ENCODE measurements around the gene LNX1. TPM values are rescaled to one million over a fixed set of nuclear protein-coding genes. Genes with fewer than 3 reads are reported as not detected.

The LNX1 gene
- total RNA-seq, 2 experiments from 2014 or later = not detected

DNA sequence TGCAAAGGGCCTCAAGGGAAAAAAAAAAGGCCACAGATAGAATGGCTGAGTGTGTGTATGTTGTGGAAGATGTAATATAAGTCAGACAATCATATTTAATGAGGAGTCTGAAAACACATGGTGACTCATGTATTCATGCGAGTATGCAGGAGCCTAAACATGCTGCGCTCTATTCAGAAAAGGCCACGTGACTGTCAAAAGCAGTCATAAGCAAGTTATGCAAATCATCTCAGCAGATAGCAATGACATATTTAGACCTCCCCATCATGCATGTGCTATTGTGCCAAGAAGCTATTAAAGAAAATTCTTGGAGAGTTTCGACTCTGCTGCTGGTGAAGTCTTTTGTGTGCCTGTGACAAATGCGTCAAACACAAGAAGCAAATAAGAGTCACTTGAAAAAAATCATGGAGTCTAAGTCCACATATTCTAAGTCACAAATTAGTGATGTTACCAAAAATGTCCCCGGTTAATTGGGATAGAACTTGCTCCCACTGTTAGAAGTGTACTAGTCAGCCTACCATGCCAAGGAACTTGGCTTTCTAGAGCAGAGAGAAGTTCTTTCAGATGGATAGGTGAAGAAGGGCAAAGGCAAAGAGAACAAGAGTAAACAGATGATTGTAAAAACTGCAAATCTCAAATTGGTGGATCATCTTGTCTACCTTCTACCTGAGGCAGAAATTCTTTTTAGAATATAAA lies 5.0 kb downstream of the LNX1 start:
- H4K20me1 ChIP-seq (ENCODE audit: insufficient read depth, low read length) = no peaks in the 10 kb centered on the region
- intact Hi-C loops (cut with micrococcal nuclease; ENCODE audit: unreplicated experiment) = no loop called here
- H3K4me2 ChIP-seq (ENCODE audit: low read length) = no peak overlapping the region
- no peaks in the 10 kb centered on the region for H3K36me3 ChIP-seq (ENCODE audit: insufficient read depth, low read length)
- CTCF ChIA-PET (ENCODE audit: unreplicated experiment) = no interaction called here
- no peaks in the 10 kb centered on the region for H3K9me3 ChIP-seq (ENCODE audit: low read length)
- H2AFZ ChIP-seq (ENCODE audit: low read length) = no peak overlapping the region
- H3K4me3 ChIP-seq (ENCODE audit: low read depth, low read length, poor library complexity, severe bottlenecking) = no peak overlapping the region
- POLR2A ChIA-PET = no interaction called here
- no peak overlapping the region for H3K27ac ChIP-seq (ENCODE audit: low read depth, low read length, poor library complexity, severe bottlenecking)
- TF ChIP-seq EZH2phosphoT487 (IDR thresholded peaks at IDR 0.05; ENCODE audit: borderline replicate concordance, low read depth, low read length) = no peak
- TF ChIP-seq, protein P1, sequence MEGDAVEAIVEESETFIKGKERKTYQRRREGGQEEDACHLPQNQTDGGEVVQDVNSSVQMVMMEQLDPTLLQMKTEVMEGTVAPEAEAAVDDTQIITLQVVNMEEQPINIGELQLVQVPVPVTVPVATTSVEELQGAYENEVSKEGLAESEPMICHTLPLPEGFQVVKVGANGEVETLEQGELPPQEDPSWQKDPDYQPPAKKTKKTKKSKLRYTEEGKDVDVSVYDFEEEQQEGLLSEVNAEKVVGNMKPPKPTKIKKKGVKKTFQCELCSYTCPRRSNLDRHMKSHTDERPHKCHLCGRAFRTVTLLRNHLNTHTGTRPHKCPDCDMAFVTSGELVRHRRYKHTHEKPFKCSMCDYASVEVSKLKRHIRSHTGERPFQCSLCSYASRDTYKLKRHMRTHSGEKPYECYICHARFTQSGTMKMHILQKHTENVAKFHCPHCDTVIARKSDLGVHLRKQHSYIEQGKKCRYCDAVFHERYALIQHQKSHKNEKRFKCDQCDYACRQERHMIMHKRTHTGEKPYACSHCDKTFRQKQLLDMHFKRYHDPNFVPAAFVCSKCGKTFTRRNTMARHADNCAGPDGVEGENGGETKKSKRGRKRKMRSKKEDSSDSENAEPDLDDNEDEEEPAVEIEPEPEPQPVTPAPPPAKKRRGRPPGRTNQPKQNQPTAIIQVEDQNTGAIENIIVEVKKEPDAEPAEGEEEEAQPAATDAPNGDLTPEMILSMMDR (conservative IDR thresholded peaks at IDR 0.05; ENCODE audit: low read length) = no peak
- H3K4me1 ChIP-seq (ENCODE audit: insufficient read depth, low read length, poor library complexity, severe bottlenecking) = no peaks in the 10 kb centered on the region
- no TSS peak for BruUV-seq (replicated peaks)
- H3K9me2 ChIP-seq (ENCODE audit: insufficient read depth, low read length) = no peaks in the 10 kb centered on the region
- H3K79me2 ChIP-seq (ENCODE audit: insufficient read depth, low read depth, low read length) = no peaks in the 10 kb centered on the region
- DNase-seq (ENCODE audit: low spot score) = no peak

- no peak overlapping the region for H3K4me3 ChIP-seq (ENCODE audit: low read depth, low read length, poor library complexity, severe bottlenecking)
- ChIA-PET POLR2A (no interaction called here), CTCF (ENCODE audit: unreplicated experiment) (no interaction called here)
- H3K27ac ChIP-seq (ENCODE audit: low read depth, low read length, poor library complexity, severe bottlenecking) = no peak overlapping the region
- DNase-seq (ENCODE audit: low spot score) = no peak
- H3K4me2 ChIP-seq (ENCODE audit: low read length) = no peak overlapping the region
- TF ChIP-seq, protein P1 (conservative IDR thresholded peaks at IDR 0.05; ENCODE audit: low read length) = no peak
- no peak for TF ChIP-seq EZH2phosphoT487 (IDR thresholded peaks at IDR 0.05; ENCODE audit: borderline replicate concordance, low read depth, low read length)
- H4K20me1 ChIP-seq (ENCODE audit: insufficient read depth, low read length) = no peaks in the 10 kb centered on the region
- no peak overlapping the region for H2AFZ ChIP-seq (ENCODE audit: low read length)
- no peaks in the 10 kb centered on the region for H3K9me3 ChIP-seq (ENCODE audit: low read length)
- BruUV-seq (replicated peaks) = no TSS peak
- no peaks in the 10 kb centered on the region for H3K4me1 ChIP-seq (ENCODE audit: insufficient read depth, low read length, poor library complexity, severe bottlenecking)
- H3K79me2 ChIP-seq (ENCODE audit: insufficient read depth, low read depth, low read length) = no peaks in the 10 kb centered on the region
- no peaks in the 10 kb centered on the region for H3K9me2 ChIP-seq (ENCODE audit: insufficient read depth, low read length)
- no peaks in the 10 kb centered on the region for H3K36me3 ChIP-seq (ENCODE audit: insufficient read depth, low read length)
- intact Hi-C loops (cut with micrococcal nuclease; ENCODE audit: unreplicated experiment) = no loop called here
Measured at GRCh38 chr4:53584658-53585057, 6.6 kb downstream of the LNX1 start.

DNA sequence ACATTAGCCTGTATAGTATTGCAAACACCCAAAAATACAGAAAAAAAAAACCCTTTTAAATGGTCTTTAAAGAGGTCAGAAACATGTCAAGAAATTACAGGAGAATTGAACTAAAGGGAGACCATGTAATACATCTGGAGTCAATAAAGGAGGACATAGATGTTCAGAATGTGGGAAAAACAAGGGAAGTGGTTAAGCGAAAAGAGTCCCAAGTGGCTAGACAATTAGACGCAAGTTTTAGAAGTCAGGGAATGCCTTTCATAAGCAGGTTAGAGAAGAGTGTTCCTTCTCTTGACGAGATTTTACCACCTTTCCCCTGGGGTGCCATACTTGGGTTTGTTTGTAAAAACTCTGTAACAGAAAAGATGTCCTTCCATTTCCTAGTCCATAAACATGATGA lies 7.8 kb downstream of the LNX1 start:
- POLR2A ChIA-PET = interaction anchor here (0.6 to 0.7 kb wide), 2 partner anchors 151 to 791 kb away, joined by 3 read pairs; no protein-coding TSS in a partner anchor
- TF ChIP-seq, protein P1 (conservative IDR thresholded peaks at IDR 0.05; ENCODE audit: low read length) = no peak
- H3K9me3 ChIP-seq (ENCODE audit: low read length) = no peaks in the 10 kb centered on the region
- intact Hi-C loops (cut with micrococcal nuclease; ENCODE audit: unreplicated experiment) = no loop called here
- H2AFZ ChIP-seq (ENCODE audit: low read length) = no peak overlapping the region
- H3K4me1 ChIP-seq (ENCODE audit: insufficient read depth, low read length, poor library complexity, severe bottlenecking) = no peaks in the 10 kb centered on the region
- no peaks in the 10 kb centered on the region for H3K36me3 ChIP-seq (ENCODE audit: insufficient read depth, low read length)
- CTCF ChIA-PET (ENCODE audit: unreplicated experiment) = no interaction called here
- H3K9me2 ChIP-seq (ENCODE audit: insufficient read depth, low read length) = no peaks in the 10 kb centered on the region
- H3K4me3 ChIP-seq (ENCODE audit: low read depth, low read length, poor library complexity, severe bottlenecking) = no peak overlapping the region
- DNase-seq (ENCODE audit: low spot score) = no peak
- H3K4me2 ChIP-seq (ENCODE audit: low read length) = no peak overlapping the region
- no TSS peak for BruUV-seq (replicated peaks)
- no peaks in the 10 kb centered on the region for H4K20me1 ChIP-seq (ENCODE audit: insufficient read depth, low read length)
- no peak overlapping the region for H3K27ac ChIP-seq (ENCODE audit: low read depth, low read length, poor library complexity, severe bottlenecking)
- H3K79me2 ChIP-seq (ENCODE audit: insufficient read depth, low read depth, low read length) = no peaks in the 10 kb centered on the region

Measured in OCI-LY7 (cell line).